Left renal pelvis (tissue), 4 donors: ENCODE measurements around the gene TNFSF11. TPM values are rescaled to one million over a fixed set of nuclear protein-coding genes. Genes with fewer than 3 reads are reported as not detected.

Source experiments
- DNase-seq, 4 donors: peaks; one replicate each; pipeline ENCODE4 v3.0.0-alpha.2; 2013; ENCODE audit warnings: low read depth in 4 of 4, low spot score in 3 of 4
- polyA plus RNA-seq, 4 donors: library from polyadenylated mRNA; unstranded; fragments of 120-200 nt; gene quantifications; one replicate each; pipeline ENCODE4 v1.2.1, GENCODE V29; 2013; ENCODE audit not compliant: insufficient read length in 4 of 4

Gene TNFSF11
- polyA plus RNA-seq, 4 donors = 0.25 to 0.74 (median 0.46) TPM

DNA sequence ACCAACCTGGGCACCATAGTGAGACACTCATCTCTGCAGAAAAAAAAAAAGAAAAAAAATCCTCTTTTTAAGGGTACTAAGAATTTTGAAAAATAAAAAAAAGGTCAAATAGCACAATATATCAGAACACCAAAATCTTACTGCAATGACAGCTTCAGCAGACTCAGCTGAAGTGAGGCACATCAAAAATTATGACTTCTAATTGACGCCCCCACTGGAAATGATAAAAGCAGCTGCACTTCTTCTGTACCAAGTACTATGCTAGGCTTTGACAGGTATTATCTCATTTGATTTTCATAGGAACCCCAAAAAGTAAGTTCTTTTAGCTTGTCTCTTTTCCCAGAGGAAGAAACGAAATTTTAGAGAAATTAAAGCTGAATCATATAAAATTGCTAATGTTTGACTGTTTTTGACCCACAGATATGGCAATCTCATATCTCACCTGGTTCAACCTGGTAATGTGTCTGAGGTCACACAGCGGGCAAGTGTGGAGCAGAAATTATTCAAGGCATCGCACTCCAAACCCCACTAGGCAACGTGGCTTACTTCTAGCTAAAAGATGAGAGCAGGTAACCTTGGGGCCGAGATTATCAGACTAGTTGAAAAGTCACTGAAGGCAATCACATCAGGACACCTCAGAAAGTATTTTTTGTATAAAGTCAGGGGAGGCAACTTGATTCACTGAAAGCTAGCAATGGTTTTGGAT is 78.1 kb downstream of the TNFSF11 start:
- DNase-seq = no peak

DNA sequence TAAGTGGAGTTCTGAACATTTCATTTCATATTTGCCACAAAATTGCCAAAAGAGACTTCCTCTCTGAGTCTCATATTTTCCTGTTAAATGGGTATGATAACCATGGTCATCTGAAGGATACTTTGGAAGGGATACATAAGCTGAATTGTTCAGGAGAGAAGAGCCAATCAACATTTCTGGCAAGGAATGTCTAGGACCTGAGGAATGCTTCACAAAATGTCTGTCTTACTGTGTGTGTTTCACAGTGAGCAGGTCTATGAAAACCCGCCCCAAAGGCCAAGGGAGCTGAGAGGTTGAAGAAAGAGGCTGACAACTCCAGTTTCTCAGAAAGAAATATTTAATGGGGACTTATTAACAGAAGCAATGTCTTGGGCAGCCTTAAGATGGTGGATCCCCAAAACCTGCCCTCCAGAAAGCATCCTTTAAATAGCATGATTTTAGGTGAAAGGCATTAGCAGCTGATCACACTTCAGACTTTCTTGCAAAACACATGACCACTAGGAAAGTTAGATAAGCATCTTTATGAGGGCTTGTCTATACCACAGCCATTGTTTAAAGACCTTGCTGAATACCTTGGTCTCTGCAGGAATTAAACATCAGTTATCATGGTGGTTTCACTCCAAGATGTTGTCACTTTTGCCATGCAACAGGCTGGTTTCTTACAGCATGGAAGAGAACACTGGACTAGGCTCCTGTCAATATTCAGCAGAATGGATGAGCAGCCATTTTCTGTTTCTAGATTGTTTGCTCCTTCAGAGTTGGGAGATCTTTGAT is 78.9 kb downstream of the TNFSF11 start:
- no peak for DNase-seq

DNA sequence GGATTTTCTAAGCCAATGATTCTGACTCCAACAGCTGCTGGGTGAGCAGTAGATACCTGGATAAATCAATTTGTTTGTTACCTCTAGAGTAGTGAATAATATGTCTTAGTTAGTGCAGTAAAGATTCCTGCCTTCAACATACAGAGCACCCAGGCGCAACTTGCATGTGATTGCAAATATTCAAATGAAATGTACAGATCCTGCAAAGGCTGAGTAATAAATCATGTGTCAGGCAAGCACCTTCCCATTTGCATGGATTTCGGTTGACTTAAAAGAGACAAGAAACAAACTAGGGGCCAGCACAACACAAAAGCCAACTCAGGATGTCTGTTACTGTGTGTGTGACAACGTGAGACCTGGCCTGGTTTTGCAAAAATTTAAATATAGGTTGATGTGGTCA is 79.7 kb downstream of the TNFSF11 start:
- no peak for DNase-seq

DNA sequence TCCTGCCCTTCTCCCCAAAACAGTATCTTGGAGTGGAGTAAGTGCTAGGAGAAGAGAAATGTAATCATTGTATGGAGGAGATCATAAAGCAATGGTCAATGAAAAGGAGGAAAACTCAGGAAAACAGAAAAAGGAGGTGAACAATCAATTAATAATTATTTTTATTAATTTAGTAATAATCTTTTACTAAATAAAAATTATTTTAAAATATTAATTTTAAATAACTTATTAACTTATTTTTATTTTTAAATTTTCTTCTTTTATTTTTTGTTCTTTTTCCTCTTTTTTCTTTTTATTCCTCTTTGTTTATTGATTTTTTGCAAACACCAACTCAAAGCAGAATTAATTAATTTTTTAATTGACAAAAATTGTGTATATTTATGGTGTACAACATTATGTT is 80.3 kb downstream of the TNFSF11 start:
- DNase-seq = no peak

GRCh38 chr13:42654722-42655121 is 80.8 kb downstream of the TNFSF11 start:
- DNase-seq = no peak

- no peak for DNase-seq
Observed at GRCh38 chr13:42656161-42656560, 82.2 kb downstream of the TNFSF11 start.

- DNase-seq = no peak
Observed at GRCh38 chr13:42656958-42657357, 83.0 kb downstream of the TNFSF11 start.

Other genes with a start within 250 kb of the TNFSF11 start
- gene FAM216B, start 207.4 kb downstream of the TNFSF11 start, polyA plus RNA-seq = not detected